Measurements from ENCODE around the gene CNTN4.
"Not testable (repeated sequence)": the region's sequence is repeated elsewhere in the genome, so short reads cannot be mapped to it uniquely, and the experiment has no call there.

Gene CNTN4

GRCh38 chr3:2967871-2968270 is 869.2 kb downstream of the CNTN4 start:
- no peak for DNase-seq (ENCODE audit: low read depth, low spot score)

- no peak for DNase-seq (ENCODE audit: low read depth, low spot score)
These were observed 869.8 kb downstream of the CNTN4 start for GRCh38 chr3:2968475-2968874.

- DNase-seq (ENCODE audit: low read depth, low spot score), result no peak
These were observed 877.5 kb downstream of the CNTN4 start for GRCh38 chr3:2976212-2976611.

GRCh38 chr3:2976796-2977195 is 878.1 kb downstream of the CNTN4 start:
- no peak for DNase-seq (ENCODE audit: low read depth, low spot score)

GRCh38 chr3:2978977-2979732 is 880.5 kb downstream of the CNTN4 start:
- DNase-seq (ENCODE audit: low read depth, low spot score), result no peak

GRCh38 chr3:2984005-2984830 is 885.6 kb downstream of the CNTN4 start:
- no peak for DNase-seq (ENCODE audit: low read depth, low spot score)

GRCh38 chr3:2984831-2985220 is 886.2 kb downstream of the CNTN4 start:
- no peak for DNase-seq (ENCODE audit: low read depth, low spot score)

- DNase-seq (ENCODE audit: low read depth, low spot score), result no peak
These were observed 886.8 kb downstream of the CNTN4 start for GRCh38 chr3:2985479-2985878.

- DNase-seq (ENCODE audit: low read depth, low spot score), result no peak
These were observed 893.9 kb downstream of the CNTN4 start for GRCh38 chr3:2992534-2992933.

- not testable (repeated sequence) for DNase-seq (ENCODE audit: low read depth, low spot score)
These were observed 894.5 kb downstream of the CNTN4 start for GRCh38 chr3:2993130-2993529.

GRCh38 chr3:2993736-2994135 is 895.1 kb downstream of the CNTN4 start:
- no peak for DNase-seq (ENCODE audit: low read depth, low spot score)

GRCh38 chr3:2995195-2995594 is 896.5 kb downstream of the CNTN4 start:
- DNase-seq (ENCODE audit: low read depth, low spot score), result no peak

GRCh38 chr3:3005146-3005744 is 906.6 kb downstream of the CNTN4 start:
- no peak for DNase-seq (ENCODE audit: low read depth, low spot score)

GRCh38 chr3:3013317-3014052 is 914.8 kb downstream of the CNTN4 start:
- DNase-seq (ENCODE audit: low read depth, low spot score), result no peak

GRCh38 chr3:3015185-3016089 is 916.8 kb downstream of the CNTN4 start:
- no peak for DNase-seq (ENCODE audit: low read depth, low spot score)

- DNase-seq (ENCODE audit: low read depth, low spot score), result no peak
These were observed 917.6 kb downstream of the CNTN4 start for GRCh38 chr3:3016226-3016625.

GRCh38 chr3:3020209-3020608 is 921.5 kb downstream of the CNTN4 start:
- DNase-seq (ENCODE audit: low read depth, low spot score), result no peak

GRCh38 chr3:3023111-3023745 is 924.6 kb downstream of the CNTN4 start:
- DNase-seq (ENCODE audit: low read depth, low spot score), result no peak

- no peak for DNase-seq (ENCODE audit: low read depth, low spot score)
These were observed 929.4 kb downstream of the CNTN4 start for GRCh38 chr3:3027976-3028567.

- DNase-seq (ENCODE audit: low read depth, low spot score), result no peak
These were observed 932.7 kb downstream of the CNTN4 start for GRCh38 chr3:3031326-3031725.
